HEK293 (cell line): ENCODE data around the gene GPRC5B.
A peak's percentile ranks its signal among the peaks of the same experiment; 100 is the strongest.

Source experiments
- CTCF ChIA-PET: fragments of 350-600 bp; formaldehyde crosslinking; extraction: SDS; loops from one replicate; lab custom pipeline; 2021; ENCODE audit warnings: antibody characterized with exemption; lab: Yijun Ruan, JAX
- POLR2A ChIA-PET: fragments of 300-600 bp; formaldehyde crosslinking; extraction: SDS; loops from one replicate; lab custom pipeline; 2020; ENCODE audit warnings: antibody characterized with exemption, inconsistent platforms; lab: Yijun Ruan, JAX
- H3K27ac ChIP-seq: fragments of 200-500 bp; sonication (Bioruptor generic); 2 replicates; pipeline ENCODE4 v1.5.1; 2014; ENCODE audit warnings: low read depth, low read length, control low read depth, inconsistent platforms; ENCODE audit errors: extremely low read depth
- H3K36me3 ChIP-seq, 2 experiments: fragments of 200-500 bp in 1 of 2; sonication (Bioruptor generic) in 1 of 2; 1 replicate in 1 of 2; 2 replicates in 1 of 2; pipeline ENCODE4 v1.5.1; 2014 to 2017; ENCODE audit warnings: inconsistent platforms in 2 of 2, low read length in 2 of 2; ENCODE audit not compliant: control insufficient read depth in 2 of 2, insufficient read depth in 1 of 2
- H3K4me1 ChIP-seq: fragments of 200-500 bp; sonication (Bioruptor generic); 2 replicates; pipeline ENCODE4 v1.5.1; 2014; ENCODE audit warnings: mild to moderate bottlenecking, low read length, inconsistent platforms; ENCODE audit not compliant: control insufficient read depth, insufficient read depth
- H3K4me3 ChIP-seq: 2 replicates; pipeline ENCODE4 v1.5.1; 2011; ENCODE audit warnings: low read depth, mild to moderate bottlenecking, control low read depth, low read length, moderate library complexity
- H3K9me3 ChIP-seq: fragments of 200-500 bp; sonication (Bioruptor generic); 2 replicates; pipeline ENCODE4 v1.5.1; 2014; ENCODE audit warnings: low read depth, low read length, inconsistent platforms; ENCODE audit not compliant: control insufficient read depth, insufficient read depth
- HOXC10 ChIP-seq: sonication (generic); formaldehyde crosslinking; IDR thresholded peaks from 2 replicates; pipeline ENCODE4 v1.8.1; 2023; ENCODE audit warnings: mild to moderate bottlenecking, missing genetic modification reagents
- REPIN1 ChIP-seq: fragments of 450-650 bp; formaldehyde crosslinking; IDR thresholded peaks from 2 replicates; pipeline ENCODE4 v1.5.1; 2017; ENCODE audit warnings: missing biosample characterization, missing genetic modification characterization, low read depth
- SP2 ChIP-seq: fragments of 450-650 bp; formaldehyde crosslinking; IDR thresholded peaks from 2 replicates; pipeline ENCODE4 v1.5.1; 2016; ENCODE audit warnings: missing biosample characterization, missing genetic modification characterization
- TCF7L2 ChIP-seq: IDR thresholded peaks from 2 replicates; pipeline ENCODE4 v1.6.1; 2011; ENCODE audit warnings: low read depth, mild to moderate bottlenecking, inconsistent platforms, low read length, moderate library complexity, borderline replicate concordance
- TRIM28 ChIP-seq: IDR thresholded peaks from 2 replicates; pipeline ENCODE4 v1.6.1; 2011; ENCODE audit warnings: low read length, control low read depth, borderline replicate concordance
- ZNF121 ChIP-seq: fragments of 450-650 bp; formaldehyde crosslinking; IDR thresholded peaks from 2 replicates; pipeline ENCODE4 v1.5.1; 2016; ENCODE audit warnings: missing biosample characterization, missing genetic modification characterization
- ZNF184 ChIP-seq: fragments of 450-650 bp; IDR thresholded peaks from 2 replicates; pipeline ENCODE4 v1.5.1; 2018; ENCODE audit warnings: missing biosample characterization, mild to moderate bottlenecking, missing genetic modification characterization
- ZNF221 ChIP-seq: fragments of 450-650 bp; formaldehyde crosslinking; IDR thresholded peaks from 2 replicates; pipeline ENCODE4 v1.5.1; 2017; ENCODE audit warnings: missing biosample characterization, missing genetic modification characterization, borderline replicate concordance
- ZNF24 ChIP-seq: fragments of 450-650 bp; formaldehyde crosslinking; IDR thresholded peaks from 2 replicates; pipeline ENCODE4 v1.5.1; 2016; ENCODE audit warnings: missing biosample characterization, missing genetic modification characterization
- ZNF341 ChIP-seq: fragments of 450-650 bp; formaldehyde crosslinking; IDR thresholded peaks from 2 replicates; pipeline ENCODE4; 2016; ENCODE audit warnings: low read depth, missing biosample characterization, missing genetic modification characterization
- ZNF423 ChIP-seq: fragments of 450-650 bp; formaldehyde crosslinking; IDR thresholded peaks from 2 replicates; pipeline ENCODE4 v1.5.1; 2016; ENCODE audit warnings: missing biosample characterization, missing genetic modification characterization
- ZNF514 ChIP-seq: fragments of 450-650 bp; formaldehyde crosslinking; IDR thresholded peaks from 2 replicates; pipeline ENCODE4 v1.5.1; 2016; ENCODE audit warnings: missing biosample characterization, missing genetic modification characterization
- ZNF626 ChIP-seq: fragments of 450-650 bp; sonication (Bioruptor Pico); formaldehyde crosslinking; IDR thresholded peaks from 2 replicates; pipeline ENCODE4 v1.5.1; 2018; ENCODE audit warnings: missing biosample characterization, missing genetic modification characterization, inconsistent platforms
- ZNF776 ChIP-seq: fragments of 450-650 bp; formaldehyde crosslinking; IDR thresholded peaks from 2 replicates; pipeline ENCODE4 v1.5.0; 2017; ENCODE audit warnings: missing biosample characterization, missing genetic modification characterization, borderline replicate concordance
- ZNF777 ChIP-seq: fragments of 450-650 bp; formaldehyde crosslinking; IDR thresholded peaks from 2 replicates; pipeline ENCODE4 v1.5.1; 2017; ENCODE audit warnings: missing biosample characterization, missing genetic modification characterization, borderline replicate concordance
- TF ChIP-seq, protein P1 (sequence below): fragments of 450-650 bp; formaldehyde crosslinking; IDR thresholded peaks from 2 replicates; pipeline ENCODE4 v1.5.1; 2017; ENCODE audit warnings: missing biosample characterization, missing genetic modification characterization
- TF ChIP-seq, protein P2 (sequence below): fragments of 450-650 bp; formaldehyde crosslinking; IDR thresholded peaks from 2 replicates; pipeline ENCODE4 v1.5.1; 2016; ENCODE audit warnings: missing biosample characterization, missing genetic modification characterization
- TF ChIP-seq, protein P3 (sequence below): fragments of 450-650 bp; formaldehyde crosslinking; IDR thresholded peaks from 2 replicates; pipeline ENCODE4 v1.5.1; 2017; ENCODE audit warnings: missing biosample characterization, missing genetic modification characterization
- TF ChIP-seq, protein P4 (sequence below): fragments of 450-650 bp; formaldehyde crosslinking; IDR thresholded peaks from 2 replicates; pipeline ENCODE4 v1.5.1; 2017; ENCODE audit warnings: missing biosample characterization, missing genetic modification characterization
- TF ChIP-seq, protein P5 (sequence below): fragments of 450-650 bp; formaldehyde crosslinking; IDR thresholded peaks from 2 replicates; pipeline ENCODE4 v1.5.1; 2016; ENCODE audit warnings: missing biosample characterization, missing genetic modification characterization

GPRC5B gene

DNA sequence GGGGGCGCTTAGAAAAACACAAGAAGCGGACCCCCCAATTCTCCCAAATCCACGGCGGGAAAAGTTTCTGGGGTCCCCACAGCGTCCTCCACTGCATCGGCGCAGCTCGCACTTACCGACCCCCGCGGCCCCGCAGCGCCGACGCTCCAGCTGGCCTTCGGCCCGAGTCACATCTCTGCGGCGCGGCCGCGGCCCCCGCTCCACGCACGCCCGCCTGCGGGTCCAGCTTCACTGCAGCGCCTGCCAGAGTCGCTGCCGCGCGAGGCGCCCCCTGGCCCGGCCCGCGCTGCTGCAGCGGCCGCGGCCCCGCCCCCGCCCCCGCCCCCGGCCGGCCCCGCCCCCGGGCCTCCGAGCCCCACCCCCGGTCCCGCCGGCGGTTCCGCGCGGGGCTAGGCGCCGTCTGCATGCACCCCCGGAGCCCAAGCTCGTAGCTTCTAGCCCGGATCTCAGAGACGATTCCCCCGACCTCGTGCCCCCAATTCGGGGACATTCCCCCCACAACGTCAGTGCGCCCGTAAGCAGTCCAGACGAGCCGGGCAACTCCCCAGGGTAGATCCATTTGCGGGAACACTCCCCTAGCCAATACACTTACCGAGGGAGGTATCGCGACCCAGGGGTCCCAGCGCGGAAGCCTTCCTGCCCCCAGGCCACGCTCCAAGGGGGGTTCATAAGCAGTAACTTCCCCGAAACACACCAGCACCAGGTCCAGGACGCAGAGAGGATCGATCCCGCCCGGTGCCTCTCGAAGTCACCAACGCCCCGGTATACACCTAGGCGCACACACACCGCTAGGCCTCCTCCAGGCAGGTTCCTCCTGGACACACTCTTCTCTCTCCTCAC, at the start of gene GPRC5B (continued):
- TF ChIP-seq, protein P1, sequence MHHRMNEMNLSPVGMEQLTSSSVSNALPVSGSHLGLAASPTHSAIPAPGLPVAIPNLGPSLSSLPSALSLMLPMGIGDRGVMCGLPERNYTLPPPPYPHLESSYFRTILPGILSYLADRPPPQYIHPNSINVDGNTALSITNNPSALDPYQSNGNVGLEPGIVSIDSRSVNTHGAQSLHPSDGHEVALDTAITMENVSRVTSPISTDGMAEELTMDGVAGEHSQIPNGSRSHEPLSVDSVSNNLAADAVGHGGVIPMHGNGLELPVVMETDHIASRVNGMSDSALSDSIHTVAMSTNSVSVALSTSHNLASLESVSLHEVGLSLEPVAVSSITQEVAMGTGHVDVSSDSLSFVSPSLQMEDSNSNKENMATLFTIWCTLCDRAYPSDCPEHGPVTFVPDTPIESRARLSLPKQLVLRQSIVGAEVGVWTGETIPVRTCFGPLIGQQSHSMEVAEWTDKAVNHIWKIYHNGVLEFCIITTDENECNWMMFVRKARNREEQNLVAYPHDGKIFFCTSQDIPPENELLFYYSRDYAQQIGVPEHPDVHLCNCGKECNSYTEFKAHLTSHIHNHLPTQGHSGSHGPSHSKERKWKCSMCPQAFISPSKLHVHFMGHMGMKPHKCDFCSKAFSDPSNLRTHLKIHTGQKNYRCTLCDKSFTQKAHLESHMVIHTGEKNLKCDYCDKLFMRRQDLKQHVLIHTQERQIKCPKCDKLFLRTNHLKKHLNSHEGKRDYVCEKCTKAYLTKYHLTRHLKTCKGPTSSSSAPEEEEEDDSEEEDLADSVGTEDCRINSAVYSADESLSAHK (tag by site-specific recombination) = no peak
- TF ChIP-seq TCF7L2 = no peak
- TF ChIP-seq ZNF221 = no peak
- no peak for TF ChIP-seq ZNF184 (tag by site-specific recombination)
- TF ChIP-seq HOXC10 = no peak
- TF ChIP-seq ZNF341 = peak; percentile 61

DNA sequence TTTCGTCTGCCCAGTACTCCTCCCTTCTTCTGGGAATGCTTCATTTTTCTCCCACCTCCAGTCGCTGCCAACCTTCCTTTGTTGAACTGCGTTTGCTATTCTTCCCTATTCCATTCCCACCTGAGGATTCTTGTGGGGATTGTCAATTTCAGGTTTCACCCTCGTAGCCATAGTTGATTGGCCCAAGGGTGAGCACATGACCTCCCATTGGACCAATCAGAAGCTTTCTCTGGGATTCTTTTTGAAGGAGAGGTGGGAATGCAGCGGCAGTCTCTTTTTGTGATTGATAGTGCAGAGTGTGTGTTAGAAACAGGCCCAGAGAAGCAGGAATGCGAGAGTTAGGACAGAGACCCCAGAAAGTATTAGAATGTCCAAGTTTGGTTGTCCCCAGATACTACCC, 49.1 kb upstream of the GPRC5B start:
- no peak overlapping the region for H3K27ac ChIP-seq
- ChIA-PET POLR2A (no interaction called here), CTCF (interaction anchor here (0.7 kb wide), 1 partner anchor 13 kb away, joined by 3 read pairs; no protein-coding TSS in a partner anchor)

DNA sequence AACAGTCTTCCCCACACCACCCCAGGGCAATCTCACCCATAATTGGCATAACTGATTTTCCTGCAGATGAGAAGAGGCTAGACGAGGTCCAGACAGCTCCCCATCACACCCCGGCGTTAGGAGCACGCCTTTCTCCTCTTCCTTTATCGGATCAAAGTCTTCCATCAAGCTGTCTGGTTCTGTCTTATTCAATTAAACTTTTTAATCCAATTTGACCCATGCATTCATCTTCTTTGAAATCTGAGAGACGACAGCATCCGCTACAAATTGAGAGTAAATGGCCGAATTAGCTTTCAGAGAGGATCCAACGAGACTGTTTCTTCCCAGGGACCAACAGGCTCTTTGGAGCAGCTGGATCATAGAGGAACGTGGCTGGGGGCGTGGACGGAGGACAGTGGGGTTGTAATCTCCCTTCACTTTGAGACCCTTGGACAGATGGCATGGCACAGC, 44.4 kb upstream of the GPRC5B start:
- ChIA-PET CTCF (interaction anchor here (0.6 kb wide), 1 partner anchor 36 kb away, joined by 5 read pairs; no protein-coding TSS in a partner anchor), POLR2A (no interaction called here)
- H3K4me1 ChIP-seq = no peaks in the 10 kb centered on the region
- no peaks in the 10 kb centered on the region for H3K9me3 ChIP-seq
- no peak overlapping the region for H3K4me3 ChIP-seq
- H3K36me3 ChIP-seq = no peaks in the 10 kb centered on the region
- H3K27ac ChIP-seq = no peak overlapping the region
- TF ChIP-seq, protein P2, sequence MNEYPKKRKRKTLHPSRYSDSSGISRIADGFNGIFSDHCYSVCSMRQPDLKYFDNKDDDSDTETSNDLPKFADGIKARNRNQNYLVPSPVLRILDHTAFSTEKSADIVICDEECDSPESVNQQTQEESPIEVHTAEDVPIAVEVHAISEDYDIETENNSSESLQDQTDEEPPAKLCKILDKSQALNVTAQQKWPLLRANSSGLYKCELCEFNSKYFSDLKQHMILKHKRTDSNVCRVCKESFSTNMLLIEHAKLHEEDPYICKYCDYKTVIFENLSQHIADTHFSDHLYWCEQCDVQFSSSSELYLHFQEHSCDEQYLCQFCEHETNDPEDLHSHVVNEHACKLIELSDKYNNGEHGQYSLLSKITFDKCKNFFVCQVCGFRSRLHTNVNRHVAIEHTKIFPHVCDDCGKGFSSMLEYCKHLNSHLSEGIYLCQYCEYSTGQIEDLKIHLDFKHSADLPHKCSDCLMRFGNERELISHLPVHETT (tag by site-specific recombination) = no peak
- TF ChIP-seq, protein P3, sequence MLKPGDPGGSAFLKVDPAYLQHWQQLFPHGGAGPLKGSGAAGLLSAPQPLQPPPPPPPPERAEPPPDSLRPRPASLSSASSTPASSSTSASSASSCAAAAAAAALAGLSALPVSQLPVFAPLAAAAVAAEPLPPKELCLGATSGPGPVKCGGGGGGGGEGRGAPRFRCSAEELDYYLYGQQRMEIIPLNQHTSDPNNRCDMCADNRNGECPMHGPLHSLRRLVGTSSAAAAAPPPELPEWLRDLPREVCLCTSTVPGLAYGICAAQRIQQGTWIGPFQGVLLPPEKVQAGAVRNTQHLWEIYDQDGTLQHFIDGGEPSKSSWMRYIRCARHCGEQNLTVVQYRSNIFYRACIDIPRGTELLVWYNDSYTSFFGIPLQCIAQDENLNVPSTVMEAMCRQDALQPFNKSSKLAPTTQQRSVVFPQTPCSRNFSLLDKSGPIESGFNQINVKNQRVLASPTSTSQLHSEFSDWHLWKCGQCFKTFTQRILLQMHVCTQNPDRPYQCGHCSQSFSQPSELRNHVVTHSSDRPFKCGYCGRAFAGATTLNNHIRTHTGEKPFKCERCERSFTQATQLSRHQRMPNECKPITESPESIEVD (tag by site-specific recombination) = no peak
- TF ChIP-seq TRIM28 (no peak), ZNF121 (tag by site-specific recombination) (no peak), ZNF626 (tag by site-specific recombination) (no peak), ZNF777 (tag by site-specific recombination) (no peak), ZNF24 (tag by site-specific recombination) (no peak)
- TF ChIP-seq, protein P4, sequence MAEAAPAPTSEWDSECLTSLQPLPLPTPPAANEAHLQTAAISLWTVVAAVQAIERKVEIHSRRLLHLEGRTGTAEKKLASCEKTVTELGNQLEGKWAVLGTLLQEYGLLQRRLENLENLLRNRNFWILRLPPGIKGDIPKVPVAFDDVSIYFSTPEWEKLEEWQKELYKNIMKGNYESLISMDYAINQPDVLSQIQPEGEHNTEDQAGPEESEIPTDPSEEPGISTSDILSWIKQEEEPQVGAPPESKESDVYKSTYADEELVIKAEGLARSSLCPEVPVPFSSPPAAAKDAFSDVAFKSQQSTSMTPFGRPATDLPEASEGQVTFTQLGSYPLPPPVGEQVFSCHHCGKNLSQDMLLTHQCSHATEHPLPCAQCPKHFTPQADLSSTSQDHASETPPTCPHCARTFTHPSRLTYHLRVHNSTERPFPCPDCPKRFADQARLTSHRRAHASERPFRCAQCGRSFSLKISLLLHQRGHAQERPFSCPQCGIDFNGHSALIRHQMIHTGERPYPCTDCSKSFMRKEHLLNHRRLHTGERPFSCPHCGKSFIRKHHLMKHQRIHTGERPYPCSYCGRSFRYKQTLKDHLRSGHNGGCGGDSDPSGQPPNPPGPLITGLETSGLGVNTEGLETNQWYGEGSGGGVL (tag by site-specific recombination) = no peak

More for the DNA sequence above, 49.1 kb upstream of the GPRC5B start:
- no peak for TF ChIP-seq ZNF776 (tag by site-specific recombination)
- TF ChIP-seq SP2 = no peak
- no peak for TF ChIP-seq ZNF221
- TF ChIP-seq, protein P3 (tag by site-specific recombination) = no peak
- TF ChIP-seq, protein P5, sequence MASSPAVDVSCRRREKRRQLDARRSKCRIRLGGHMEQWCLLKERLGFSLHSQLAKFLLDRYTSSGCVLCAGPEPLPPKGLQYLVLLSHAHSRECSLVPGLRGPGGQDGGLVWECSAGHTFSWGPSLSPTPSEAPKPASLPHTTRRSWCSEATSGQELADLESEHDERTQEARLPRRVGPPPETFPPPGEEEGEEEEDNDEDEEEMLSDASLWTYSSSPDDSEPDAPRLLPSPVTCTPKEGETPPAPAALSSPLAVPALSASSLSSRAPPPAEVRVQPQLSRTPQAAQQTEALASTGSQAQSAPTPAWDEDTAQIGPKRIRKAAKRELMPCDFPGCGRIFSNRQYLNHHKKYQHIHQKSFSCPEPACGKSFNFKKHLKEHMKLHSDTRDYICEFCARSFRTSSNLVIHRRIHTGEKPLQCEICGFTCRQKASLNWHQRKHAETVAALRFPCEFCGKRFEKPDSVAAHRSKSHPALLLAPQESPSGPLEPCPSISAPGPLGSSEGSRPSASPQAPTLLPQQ (tag by site-specific recombination) = no peak
- no peak for TF ChIP-seq ZNF184 (tag by site-specific recombination)
- TF ChIP-seq REPIN1 = no peak
- no peak for TF ChIP-seq ZNF423 (tag by site-specific recombination)
- TF ChIP-seq ZNF514 (tag by site-specific recombination) = no peak
- no peaks in the 10 kb centered on the region for H3K4me1 ChIP-seq
- H3K36me3 ChIP-seq = no peaks in the 10 kb centered on the region
- no peaks in the 10 kb centered on the region for H3K9me3 ChIP-seq
- H3K4me3 ChIP-seq = no peak overlapping the region
